ENCODE measurements around the gene PSMA7.
"Not testable (repeated sequence)": the region's sequence is repeated elsewhere in the genome, so short reads cannot be mapped to it uniquely, and the experiment has no call there.

The PSMA7 gene

DNA sequence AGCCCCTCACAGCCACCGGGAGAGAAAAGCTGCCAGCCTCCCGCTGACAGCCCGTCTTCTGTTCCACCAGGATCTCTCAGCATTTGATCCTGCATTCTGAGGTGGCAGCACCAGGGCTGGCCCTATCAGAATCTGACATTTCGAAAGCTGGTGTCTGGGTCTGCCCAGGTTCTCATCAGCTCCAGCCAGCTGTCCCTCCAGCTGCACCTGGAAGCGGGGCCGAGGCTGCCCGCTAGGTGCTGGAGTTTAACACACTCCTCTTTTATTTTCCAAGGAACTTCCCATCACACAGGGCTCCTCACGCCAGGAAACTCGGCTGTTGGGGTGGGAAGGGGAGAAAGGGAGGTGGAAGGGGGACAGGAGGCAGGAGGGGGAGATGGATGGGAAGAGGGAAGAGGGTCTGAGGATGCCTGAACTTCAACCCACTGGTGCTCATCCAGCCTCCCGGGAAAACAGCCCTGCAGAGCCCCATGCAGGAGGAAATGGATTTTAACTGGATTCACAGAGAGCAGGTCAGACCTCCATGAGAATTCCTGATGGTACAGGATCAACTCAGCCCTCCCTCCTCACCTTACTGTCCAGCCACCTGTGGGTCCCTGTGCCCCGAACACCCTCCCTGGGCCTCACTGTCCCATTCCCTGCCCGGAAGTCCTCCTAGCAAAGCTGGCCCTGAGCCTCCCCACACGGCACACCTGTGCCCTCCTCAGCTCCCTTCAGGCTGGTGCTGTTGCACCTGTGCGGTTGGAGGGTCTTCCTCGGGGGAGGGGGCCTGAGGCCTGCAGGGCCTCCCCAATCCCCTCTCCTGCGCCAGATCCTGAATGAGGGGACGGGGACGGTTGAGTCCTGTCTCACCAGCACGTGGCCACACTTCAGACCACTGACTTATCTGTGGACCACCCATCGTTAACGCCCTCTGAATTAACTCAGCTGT is 24.8 kb downstream of the PSMA7 start:
- no peak for DNase-seq

DNA sequence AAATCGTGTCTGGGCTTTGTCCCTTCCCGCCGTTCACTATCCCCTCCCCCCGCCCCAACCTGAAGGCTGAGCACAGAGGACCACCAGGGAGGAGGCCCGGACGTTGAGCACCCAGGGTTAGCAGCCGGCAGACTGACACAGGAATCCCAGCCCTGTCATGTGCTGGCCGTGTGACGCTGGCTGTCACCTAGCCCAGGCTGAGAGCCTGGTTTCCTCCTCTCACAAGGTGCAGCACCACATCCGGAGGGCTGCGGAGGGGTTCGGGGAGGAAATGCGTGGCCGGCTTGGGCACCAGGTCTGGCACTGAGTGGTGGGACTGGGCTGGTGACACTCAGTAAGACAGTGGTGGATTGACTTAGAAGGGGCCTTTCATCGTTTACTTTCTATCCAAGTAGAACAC is 25.5 kb downstream of the PSMA7 start:
- no peak for DNase-seq

DNA sequence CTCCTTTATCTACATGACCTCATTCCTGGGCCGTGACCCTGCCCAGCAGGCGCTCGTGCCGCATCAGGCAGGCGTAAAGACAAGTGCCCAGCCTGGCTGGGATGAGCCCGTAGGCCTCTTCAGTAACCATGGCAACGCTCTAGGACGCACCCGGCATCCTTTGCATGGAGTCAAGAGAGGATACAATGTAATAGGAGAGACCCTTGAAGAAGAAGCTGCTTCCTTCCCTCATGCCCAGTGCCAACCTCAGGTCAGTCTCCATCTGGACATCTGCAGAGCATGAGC is 25.9 kb downstream of the PSMA7 start:
- no peak for DNase-seq

DNA sequence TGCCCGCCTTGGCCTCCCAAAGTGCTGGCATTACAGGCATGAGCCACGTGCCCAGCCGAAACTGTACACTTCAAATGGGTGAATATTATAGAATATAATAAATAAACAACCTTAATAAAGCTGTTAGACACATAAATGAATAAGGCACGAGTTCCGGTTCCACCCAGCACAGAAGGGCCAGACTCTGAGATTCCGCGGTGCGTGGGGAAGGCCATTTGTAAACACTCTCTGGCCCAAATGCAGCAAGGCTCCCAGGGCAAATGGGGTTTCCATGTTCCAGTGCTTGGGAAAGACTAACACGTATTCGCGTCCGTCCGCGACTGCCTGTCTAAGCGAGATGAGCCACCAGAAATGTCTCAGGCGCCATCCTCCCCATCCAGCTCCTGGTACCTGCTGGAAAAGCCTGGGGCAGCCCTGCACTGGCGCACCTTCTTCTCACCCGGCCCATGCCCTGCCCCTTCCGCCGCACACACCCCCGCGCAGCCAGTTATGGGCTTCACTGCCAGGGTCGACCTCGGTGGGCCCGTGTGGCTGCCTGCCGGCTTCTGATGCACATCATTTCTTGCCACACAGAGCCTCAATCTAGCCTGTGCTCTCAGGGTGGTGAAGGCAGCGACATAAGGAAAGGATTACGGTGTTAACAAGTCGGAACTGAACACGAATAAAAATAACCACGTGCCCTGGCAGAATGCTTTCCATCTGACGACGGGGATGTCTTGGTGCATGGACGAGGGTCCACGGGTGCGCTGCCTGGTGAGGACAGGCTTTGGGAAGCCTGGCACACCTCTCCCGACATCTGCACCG is 26.4 kb downstream of the PSMA7 start:
- DNase-seq, result no peak

DNA sequence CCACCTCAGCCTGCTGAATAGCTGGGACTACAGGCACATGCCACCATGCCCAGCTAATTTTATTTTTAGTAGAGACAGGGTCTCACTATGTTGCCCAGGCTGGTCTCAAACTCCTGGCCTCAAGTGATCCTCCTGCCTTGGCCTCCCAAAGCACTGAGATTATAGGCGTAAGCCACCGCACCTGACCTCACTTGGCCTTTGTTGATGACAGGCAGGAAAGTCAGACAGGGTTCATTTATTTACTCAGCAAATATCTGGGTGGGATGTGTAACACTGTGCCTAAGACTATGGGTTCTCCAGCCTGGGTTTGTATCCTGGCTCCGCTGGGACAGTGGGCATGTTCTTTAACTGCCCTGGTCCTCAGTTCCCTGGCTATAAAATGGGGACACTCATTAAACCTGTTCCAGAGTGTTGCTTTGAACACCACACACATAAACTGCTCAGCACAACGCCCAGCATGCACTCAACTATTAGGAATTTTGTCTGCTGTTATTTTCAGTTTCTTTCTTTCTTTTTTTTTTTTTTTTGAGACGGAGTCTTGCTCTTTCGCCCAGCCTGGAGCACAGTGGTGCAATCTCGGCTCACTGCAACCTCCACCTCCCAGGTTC is 27.3 kb downstream of the PSMA7 start:
- DNase-seq, result not testable (repeated sequence)

DNA sequence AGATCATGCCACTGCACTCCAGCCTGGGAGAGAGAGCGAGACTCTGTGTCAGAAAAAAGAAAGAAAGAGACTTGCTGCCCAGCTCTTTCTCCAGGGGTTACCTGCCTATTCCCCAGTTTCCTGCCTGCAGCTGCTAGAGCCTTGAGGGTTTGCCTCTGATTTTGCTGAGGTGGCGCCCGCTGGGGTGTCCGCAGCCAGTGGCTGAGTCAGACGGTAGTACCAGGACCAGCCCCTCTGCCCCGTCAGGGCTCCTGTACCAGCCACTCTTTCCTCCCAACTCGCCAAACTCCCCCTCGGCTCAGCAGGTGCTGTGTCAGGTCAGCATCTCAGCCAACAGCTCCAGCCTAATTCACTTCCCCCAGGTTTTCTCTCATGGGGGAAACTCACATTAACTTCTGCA is 28.3 kb downstream of the PSMA7 start:
- no peak for DNase-seq

DNA sequence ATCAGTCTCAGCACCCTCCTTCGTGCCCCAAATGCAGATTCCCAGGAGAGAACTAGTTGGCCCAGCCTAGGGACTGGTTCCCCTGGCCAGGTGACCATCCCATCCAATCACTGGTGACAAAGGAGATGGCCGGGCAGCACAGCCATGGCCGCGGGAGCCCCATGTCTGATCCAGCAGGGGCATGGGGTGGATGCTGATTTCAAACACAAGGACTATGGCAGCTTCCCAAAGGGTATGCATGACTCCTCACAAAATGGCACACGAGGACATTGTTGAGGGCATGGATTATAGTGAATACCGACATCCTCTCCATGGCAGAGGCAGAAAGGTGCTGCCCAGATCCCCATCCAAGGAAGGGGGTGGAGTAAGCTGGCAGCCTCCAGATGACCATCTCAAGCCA is 30.8 kb downstream of the PSMA7 start:
- DNase-seq, result no peak

DNA sequence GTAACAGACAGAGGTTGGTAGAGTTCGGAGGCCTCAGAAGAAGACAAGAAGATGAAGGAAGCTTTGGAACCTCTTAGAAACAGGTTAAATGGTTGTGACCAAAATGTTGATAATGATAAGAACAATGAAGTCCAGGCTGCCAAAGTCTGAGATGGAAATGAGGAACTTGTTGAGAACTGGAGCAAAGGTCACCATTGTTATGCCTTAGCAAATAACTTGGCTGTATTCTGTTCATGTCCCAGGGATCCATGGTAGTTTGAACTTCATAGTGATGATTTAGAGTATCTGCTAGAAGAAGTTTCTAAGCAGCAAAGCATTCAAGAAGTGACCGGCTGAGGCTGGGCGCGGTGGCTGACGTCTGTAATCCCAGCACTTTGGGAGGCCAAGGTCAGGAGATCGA is 32.0 kb downstream of the PSMA7 start:
- DNase-seq, result no peak

DNA sequence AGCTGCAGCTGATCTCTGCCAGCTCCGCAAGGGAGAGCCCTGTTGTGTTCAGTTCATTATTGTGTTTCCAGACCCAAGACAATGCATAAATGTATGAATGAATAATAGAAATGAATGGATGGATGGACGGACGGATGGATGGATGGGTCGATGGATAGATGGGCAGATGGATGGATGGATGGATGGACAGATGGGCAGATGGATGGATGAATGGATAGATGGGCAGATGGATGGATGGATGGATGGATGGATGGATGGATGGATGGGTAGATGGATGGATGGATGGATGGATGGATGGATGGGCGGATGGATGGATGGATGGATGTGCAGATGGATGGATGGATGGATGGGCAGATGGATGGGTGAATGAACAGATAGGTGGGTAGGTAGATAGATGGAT is 37.6 kb downstream of the PSMA7 start:
- DNase-seq, result no peak

DNA sequence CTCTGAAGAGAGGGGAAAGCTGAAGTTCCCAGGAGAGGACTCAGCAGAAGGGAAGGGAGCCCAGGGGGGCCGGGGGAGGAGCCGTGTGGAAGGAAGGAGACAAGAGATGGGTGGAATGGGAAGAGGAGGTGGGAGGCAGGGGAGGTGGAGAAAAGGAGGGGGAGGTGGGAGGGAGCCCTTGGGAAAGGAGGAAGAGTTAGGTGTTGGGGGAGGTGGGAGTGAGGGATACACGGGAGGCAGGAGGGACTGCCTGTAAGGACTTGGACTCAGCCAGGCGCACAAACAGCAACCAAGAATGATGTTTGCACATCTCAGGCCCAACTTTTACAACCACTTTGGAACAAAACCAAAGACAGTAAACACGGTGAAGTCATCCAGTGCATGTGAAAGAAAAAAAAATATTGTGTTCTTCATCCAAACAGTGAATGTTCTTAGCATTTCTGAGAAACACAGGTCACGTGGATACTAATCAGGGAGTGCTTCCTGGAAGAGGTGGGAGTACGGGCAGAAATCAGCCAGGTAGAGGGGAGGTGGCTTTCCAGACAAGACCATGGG is 38.3 kb downstream of the PSMA7 start:
- no peak for DNase-seq

DNA sequence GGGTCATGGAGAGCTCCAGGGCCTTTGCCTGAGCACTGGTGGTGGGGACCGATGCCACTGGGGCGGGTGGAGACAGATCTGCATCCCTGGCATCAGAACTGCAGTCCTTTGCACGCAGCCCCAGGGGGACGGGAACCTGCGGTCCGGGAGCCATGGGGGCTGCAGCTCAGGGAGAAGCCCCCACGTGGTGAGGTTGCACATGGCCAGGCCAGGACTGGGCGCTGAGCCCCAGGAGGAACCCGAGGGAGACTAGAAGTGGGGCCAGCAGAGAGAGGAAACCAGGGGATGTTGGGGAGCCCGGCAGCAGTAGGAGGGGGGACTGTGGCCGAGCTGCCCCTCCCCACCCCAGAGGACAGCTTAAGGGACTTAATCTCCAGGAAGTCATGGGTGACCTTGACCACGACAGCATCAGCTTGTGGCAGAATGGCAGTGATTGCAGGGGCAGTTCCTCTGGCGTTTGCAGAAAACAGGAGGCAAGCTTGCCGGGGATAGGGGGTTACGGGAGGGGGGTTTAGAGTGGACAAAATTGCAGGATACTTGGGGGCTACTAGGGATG is 38.9 kb downstream of the PSMA7 start:
- no peak for DNase-seq

DNA sequence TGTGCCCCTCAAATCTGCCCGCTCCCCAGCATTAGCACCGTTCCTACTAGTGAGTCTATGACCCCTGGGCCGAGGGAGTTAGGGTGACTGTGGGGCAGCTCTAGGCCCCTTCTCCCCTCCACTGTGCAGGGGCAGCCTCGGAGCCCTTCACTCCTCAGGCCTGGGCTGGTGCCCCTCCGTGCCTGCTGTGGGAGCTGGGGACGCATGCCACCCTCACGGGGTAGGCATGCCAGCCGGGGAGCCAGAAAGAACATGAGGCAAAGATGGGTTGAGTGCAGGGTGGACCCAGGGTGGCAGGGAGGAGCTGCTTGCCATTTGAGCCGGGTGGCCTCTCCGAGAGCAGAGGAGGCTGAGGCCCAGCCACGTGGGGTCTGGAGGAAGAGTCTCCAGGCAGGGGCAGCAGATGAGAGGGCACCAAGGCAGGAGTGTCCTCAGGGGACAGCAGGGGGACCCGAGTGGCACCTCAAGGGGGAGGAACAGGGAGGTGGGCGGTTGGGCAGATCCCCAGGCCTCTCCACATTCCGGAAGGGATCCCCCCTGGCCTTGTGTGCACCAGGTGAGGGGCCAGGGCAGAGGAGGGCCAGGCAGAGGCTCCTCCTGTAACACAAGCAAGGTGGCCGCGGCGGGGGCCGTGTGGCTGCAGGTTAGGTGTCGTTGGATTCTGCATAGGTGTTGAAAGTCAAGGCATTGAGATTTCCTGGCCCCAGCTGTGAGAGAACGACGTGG is 39.5 kb downstream of the PSMA7 start:
- no peak for DNase-seq

DNA sequence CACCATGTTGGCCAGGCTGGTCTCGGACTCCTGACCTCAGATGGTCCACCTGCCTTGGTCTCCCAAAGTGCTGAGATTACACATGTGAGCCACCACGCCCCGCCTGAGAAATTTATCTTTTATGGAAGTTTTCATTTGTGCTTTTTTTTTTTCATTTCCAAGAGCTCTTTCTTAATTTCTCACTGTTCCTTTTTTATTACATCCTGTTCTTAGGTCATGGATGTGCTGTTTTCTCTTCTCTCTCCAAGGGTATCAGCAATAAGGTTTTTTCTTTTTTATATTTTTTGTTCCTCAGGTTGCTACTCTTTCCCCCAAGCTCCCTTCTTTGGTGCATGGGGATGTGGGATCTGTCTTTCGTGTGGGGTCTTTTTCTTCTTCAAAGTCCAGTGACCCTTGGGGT is 42.1 kb downstream of the PSMA7 start:
- DNase-seq, result no peak

DNA sequence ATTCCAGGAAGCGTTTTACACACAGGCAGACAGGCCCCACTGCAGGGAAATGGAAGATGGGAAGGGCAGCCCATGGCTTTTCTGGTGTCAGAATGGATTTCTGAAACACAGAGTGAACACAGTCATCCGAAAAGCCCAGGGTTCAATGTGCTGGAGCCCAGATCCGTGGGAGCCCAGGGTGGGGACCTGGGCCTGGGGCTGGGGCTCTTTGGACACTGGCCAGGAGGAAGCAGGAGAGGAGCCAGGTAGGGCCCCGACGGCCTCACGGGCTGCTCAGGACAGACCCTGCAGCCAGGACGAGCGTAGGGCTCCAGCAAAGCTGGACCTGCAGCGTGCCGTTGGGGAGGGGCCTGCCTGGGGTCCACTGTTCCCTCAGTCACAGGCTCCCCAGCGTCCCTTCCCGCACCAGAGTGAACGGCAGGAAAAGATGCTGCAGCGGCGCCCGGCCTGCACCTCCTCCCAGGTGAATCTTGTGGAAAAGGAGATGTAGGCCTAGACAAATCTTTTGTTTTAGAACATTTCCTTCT is 45.2 kb downstream of the PSMA7 start:
- DNase-seq, result no peak

DNA sequence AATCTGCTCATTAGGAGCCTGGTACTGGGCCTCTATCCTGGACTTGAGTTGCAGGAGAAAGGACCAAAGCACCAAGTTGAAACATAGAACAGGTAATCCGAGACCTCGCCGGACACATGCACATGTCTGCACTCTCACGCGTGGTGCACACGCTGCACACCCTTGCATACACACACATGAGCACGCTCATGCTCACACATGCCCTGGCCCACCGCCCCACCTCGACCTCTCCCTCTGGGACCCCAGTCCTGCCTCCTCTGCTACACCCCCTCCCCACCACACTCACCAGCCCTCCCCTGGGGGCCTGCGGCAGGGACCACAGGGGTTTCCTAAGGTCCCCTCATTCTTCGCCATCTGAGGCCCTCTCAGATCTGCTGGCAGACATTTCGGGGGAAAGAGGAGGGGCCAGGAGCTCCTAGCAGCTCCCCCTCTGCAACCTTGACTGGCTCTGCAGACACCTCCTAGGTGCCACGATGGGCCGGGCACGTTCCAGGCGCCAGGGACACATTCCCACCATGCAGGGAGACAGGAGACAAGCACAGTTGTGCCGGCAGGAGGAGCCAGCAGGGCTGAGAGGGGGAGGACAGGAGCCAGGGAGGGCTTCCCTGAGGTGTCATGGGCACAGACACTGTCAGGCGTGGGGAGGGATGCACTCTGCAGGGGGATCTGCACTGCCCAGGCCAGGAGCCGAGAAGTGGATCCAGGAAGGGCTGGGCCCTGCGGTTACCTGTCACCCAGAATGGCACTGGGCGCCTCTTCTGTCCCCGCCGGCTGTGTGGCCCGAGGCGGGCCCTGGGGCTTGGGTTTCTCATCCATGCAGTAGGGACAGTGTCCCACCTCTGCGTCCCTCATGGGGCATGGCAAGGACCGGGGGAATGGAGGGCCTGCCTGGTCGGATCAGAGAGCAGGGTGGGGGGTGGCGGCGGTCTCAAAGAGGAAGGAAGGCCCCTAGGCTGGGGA is 46.5 kb downstream of the PSMA7 start:
- DNase-seq, result no peak

DNA sequence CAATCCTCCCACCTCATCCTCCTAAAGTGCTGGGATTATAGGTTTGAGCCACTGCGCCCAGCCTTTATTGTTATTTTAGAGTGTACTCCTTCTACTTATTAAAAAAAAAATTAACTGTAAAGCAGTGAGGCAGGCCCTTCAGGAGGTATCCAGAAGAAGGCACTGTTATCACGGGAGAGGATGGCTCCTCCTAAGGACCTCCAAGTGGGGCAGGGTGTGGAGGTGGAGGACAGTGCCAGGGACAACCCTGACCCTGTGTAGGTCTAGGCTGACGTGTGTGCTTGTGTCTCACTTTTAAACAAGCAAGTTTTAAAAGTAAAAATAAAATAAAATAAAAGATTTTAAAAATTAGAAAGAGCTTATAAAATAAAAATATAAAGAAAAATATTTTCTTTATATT is 53.8 kb downstream of the PSMA7 start:
- no peak for DNase-seq

DNA sequence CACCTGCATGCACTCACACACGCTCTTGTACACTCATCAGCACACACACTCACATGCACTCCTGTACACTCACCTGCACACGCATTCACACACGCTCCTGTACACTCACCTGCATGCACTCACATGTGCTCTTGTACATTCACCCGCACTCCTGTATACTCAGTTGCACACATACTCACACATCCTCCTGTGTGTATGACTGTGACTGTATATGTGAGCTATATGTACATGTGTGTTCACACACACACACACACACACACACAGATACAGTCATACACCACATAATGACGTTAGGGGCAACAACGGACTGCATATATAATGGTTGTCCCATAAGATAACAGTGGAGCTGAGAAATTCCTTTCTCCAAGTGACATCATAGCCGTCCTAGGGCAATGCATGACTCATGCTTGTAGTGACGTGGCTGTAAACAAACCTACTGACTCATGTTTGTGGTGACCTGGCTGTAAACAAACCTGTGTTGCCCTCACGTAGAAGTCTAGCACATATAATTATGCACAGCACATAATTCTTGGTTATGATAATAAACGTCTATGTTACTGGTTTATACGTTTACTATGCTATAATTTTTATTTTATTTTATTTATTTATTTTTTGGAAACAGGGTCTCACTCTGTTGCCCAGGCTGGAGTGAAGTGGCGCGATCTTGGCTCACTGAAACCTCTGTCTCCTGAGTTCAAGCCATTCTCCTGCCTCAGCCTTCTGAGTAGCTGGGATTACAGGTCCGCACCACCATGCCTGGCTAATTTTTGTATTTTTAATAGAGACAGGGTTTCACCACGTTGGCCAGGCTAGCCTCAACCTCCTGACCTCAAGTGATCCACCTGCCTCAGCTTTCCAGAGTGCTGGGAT is 54.7 kb downstream of the PSMA7 start:
- peak; percentile 66 for DNase-seq

DNA sequence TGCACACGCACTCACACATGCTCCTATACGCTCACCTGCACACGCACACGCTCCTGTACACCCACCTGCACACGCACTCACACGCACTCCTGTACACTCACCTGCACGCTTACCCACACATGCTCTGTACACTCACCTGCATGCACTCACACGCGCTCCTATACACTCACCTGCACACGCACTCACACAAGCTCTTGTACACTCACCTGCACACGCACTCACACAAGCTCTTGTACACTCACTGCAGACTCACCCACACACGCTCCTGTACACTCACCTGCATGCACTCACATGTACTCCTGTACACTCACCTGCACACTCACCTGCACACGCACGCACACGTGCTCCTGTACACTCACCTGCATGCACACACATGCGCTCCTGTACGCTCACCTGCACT is 55.6 kb downstream of the PSMA7 start:
- DNase-seq, result no peak

DNA sequence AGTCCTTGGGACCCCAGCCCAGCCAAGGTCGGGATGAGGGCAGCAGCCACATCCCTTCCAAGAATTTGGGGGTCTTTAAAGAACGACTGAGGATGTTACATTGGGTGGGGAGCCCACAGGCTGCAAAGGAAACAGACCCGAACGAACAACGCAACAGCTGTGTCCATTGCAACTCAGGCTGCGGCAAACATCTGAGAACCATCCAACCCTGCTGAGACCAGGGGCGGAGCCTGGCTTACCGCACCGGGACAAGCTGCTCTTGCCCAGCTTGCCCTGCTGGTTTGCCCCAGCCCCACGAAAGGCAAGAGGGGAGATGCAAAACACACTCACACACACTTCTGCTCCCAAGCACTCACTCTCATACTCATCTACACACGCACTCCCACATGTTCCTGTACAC is 56.0 kb downstream of the PSMA7 start:
- no peak for DNase-seq
